HL-60 (cell line): ENCODE data around the gene STX2.

Experiments
- GABPA ChIP-seq: IDR thresholded peaks from 2 replicates; pipeline ENCODE4 v1.6.1; 2012; ENCODE audit warnings: low read depth
- POLR2AphosphoS5 ChIP-seq: IDR thresholded peaks from 2 replicates; pipeline ENCODE4 v1.6.1; 2012; ENCODE audit warnings: low read depth
- REST ChIP-seq: IDR thresholded peaks from 2 replicates; pipeline ENCODE4 v1.6.1; 2012; ENCODE audit warnings: low read depth; ENCODE audit not compliant: insufficient replicate concordance
- SPI1 ChIP-seq: IDR thresholded peaks from 2 replicates; pipeline ENCODE4 v1.6.1; 2012; ENCODE audit warnings: low read depth, mild to moderate bottlenecking, borderline replicate concordance
- TF ChIP-seq, protein P1 (sequence below): IDR thresholded peaks from one replicate; pipeline ENCODE4 v1.5.1; 2011; ENCODE audit warnings: low read length, control low read depth, inconsistent platforms; ENCODE audit not compliant: insufficient read depth

DNA sequence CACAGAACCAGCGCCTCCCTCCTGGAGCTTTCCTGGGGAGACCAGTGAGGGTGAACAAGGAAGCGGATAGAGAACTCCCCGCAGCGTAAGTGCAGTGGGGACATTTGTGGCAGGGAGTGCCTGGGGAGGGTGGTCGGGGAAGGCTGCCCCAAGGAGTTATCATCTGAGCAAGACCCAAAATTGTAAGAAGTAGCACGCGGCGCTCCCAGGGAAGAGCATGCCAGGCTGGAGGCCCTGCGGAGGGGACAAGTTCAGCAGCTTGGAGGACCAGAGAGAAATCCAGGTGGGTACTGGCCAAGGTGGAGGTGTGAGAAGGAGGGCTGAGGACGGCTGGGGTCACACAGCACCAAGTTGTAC lies 76.8 kb downstream of the STX2 start:
- TF ChIP-seq, protein P1, sequence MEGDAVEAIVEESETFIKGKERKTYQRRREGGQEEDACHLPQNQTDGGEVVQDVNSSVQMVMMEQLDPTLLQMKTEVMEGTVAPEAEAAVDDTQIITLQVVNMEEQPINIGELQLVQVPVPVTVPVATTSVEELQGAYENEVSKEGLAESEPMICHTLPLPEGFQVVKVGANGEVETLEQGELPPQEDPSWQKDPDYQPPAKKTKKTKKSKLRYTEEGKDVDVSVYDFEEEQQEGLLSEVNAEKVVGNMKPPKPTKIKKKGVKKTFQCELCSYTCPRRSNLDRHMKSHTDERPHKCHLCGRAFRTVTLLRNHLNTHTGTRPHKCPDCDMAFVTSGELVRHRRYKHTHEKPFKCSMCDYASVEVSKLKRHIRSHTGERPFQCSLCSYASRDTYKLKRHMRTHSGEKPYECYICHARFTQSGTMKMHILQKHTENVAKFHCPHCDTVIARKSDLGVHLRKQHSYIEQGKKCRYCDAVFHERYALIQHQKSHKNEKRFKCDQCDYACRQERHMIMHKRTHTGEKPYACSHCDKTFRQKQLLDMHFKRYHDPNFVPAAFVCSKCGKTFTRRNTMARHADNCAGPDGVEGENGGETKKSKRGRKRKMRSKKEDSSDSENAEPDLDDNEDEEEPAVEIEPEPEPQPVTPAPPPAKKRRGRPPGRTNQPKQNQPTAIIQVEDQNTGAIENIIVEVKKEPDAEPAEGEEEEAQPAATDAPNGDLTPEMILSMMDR: no peak
- TF ChIP-seq POLR2AphosphoS5: no peak
- no peak for TF ChIP-seq GABPA
- no peak for TF ChIP-seq REST
- TF ChIP-seq SPI1: no peak
